ENCODE results near the gene WIPF2. TPM values are rescaled to one million over a fixed set of nuclear protein-coding genes. Genes with fewer than 3 reads are reported as not detected.

Gene WIPF2
- total RNA-seq, 1 experiment from 2014 or later: 30.4 TPM

DNA sequence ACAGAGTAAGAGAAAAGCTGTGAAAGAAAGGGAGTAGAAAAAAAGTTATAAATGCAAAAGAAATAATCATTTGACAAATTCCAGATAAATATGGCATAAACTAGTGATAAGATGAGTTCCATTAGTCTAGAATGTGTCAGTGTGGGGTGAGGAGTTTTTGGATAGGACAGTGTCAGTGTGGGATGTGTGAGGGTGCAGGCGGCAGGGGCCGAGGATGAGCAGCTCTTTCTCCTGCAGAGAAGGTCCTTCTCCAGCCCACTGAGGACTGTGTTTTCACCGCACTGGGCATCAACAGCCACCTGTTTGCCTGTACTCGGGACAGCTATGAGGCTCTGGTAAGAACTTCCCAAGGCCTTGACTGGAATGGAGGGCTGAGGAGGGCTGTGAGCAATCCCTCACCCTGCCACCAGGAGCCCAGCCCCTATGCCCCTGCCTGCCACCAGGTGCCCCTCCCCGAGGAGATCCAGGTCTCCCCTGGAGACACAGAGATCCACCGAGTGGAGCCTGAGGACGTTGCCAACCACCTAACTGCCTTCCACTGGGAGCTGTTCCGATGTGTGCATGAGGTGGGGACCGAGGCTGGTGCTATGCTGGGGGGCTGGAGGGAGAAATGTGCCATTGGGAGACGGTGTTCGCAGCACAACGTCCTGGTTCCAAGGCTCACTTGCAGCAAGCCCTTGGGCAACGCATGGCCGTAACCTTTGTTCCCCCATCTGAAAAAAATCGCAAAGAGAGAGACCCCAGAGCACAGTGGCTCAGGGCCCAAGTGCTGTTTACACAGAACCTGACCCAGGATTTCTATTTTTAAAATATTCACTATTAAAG lies 28.7 kb upstream of the WIPF2 start:
- no peak overlapping the region for H3K4me2 ChIP-seq (ENCODE audit: low read length)
- no peak overlapping the region for H3K4me3 ChIP-seq (replicated peaks in 1 of 2; ENCODE audit: low read depth in 1 of 2, low read length in 2 of 2)
- peaks cover 13 to 28% of the 10 kb centered on the region in 2 experiments for H3K4me1 ChIP-seq (ENCODE audit: control insufficient read depth in 1 of 2, insufficient read depth in 2 of 2, low read length in 2 of 2)
- H3K79me2 ChIP-seq (ENCODE audit: insufficient read depth, low read length): no peaks in the 10 kb centered on the region
- H3K9me2 ChIP-seq (ENCODE audit: insufficient read depth): no peaks in the 10 kb centered on the region
- H3K27ac ChIP-seq (ENCODE audit: low read depth, low read length): no peak overlapping the region; the same call in 1 of the 2 replicates
- H3K9ac ChIP-seq (ENCODE audit: low read length): no peak overlapping the region
- DNase-seq (ENCODE audit: low read depth, low spot score) (no peak), ATAC-seq (peak; percentile 62)
- TF ChIP-seq RAD21 (IDR thresholded peaks at IDR 0.05; ENCODE audit: low read depth): no peak
- TF ChIP-seq, protein P1, sequence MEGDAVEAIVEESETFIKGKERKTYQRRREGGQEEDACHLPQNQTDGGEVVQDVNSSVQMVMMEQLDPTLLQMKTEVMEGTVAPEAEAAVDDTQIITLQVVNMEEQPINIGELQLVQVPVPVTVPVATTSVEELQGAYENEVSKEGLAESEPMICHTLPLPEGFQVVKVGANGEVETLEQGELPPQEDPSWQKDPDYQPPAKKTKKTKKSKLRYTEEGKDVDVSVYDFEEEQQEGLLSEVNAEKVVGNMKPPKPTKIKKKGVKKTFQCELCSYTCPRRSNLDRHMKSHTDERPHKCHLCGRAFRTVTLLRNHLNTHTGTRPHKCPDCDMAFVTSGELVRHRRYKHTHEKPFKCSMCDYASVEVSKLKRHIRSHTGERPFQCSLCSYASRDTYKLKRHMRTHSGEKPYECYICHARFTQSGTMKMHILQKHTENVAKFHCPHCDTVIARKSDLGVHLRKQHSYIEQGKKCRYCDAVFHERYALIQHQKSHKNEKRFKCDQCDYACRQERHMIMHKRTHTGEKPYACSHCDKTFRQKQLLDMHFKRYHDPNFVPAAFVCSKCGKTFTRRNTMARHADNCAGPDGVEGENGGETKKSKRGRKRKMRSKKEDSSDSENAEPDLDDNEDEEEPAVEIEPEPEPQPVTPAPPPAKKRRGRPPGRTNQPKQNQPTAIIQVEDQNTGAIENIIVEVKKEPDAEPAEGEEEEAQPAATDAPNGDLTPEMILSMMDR (IDR thresholded peaks at IDR 0.05 in 2 of 3, conservative IDR thresholded peaks at IDR 0.05 in 1 of 3; ENCODE audit: borderline replicate concordance in 1 of 3, insufficient read depth in 1 of 3, low read depth in 2 of 3, low read length in 2 of 3): peak in 2 of 3 experiments; percentile 45 to 52; a peak in 2 of 6 replicates
- no peak for TF ChIP-seq REST (IDR thresholded peaks at IDR 0.05; ENCODE audit: low read depth)
- no peak for TF ChIP-seq ZNF274 (IDR thresholded peaks at IDR 0.05; ENCODE audit: low read depth, low read length)
- BruUV-seq (replicated peaks): no TSS peak
- no peaks in the 10 kb centered on the region for H3K9me3 ChIP-seq (ENCODE audit: control insufficient read depth in 1 of 2, insufficient read depth in 1 of 2, low read depth in 1 of 2, low read length in 2 of 2)
- intact Hi-C loops (cut with micrococcal nuclease): loop anchor here (2.0 kb wide), 1 partner anchor 78 kb away; no protein-coding TSS in a partner anchor
- H4K20me1 ChIP-seq (ENCODE audit: insufficient read depth): no peaks in the 10 kb centered on the region
- POLR2A ChIA-PET: no interaction called here
- H2AFZ ChIP-seq (ENCODE audit: low read depth, low read length, poor library complexity, severe bottlenecking): no peak overlapping the region
- H3K36me3 ChIP-seq (ENCODE audit: control insufficient read depth in 1 of 2, insufficient read depth in 2 of 2, low read length in 2 of 2): no peaks in the 10 kb centered on the region
- H3K27me3 ChIP-seq (ENCODE audit: insufficient read depth, low read length): no peaks in the 10 kb centered on the region
- CTCF ChIA-PET: interaction anchor here (1.2 to 2.2 kb wide), 4 partner anchors 11 to 177 kb away, joined by 3 to 13 read pairs (median 6); partner anchors contain the start of gene WIPF2
- RAD21 ChIA-PET (ENCODE audit: low non-redundant PET in 1 of 2, low total read pairs in 2 of 2, uncharacterized antibody in 2 of 2, unreplicated experiment in 2 of 2): interaction anchor here in 1 of 2 experiments (0.7 kb wide), 1 partner anchor 77 kb away, joined by 3 read pairs; no protein-coding TSS in a partner anchor

Data from HCT116 (cell line).